MCF 10A (cell line): ENCODE results near the gene HIPK1. TPM values are rescaled to one million over a fixed set of nuclear protein-coding genes. Genes with fewer than 3 reads are reported as not detected.

Experiments
- BruUV-seq: library from RNA; stranded (reverse); fragments of 400-500 nt; replicated peaks from 2 replicates; lab custom pipeline; 2021; lab: Mats Ljungman, UMichigan
- CTCF ChIA-PET: fragments of 300-600 bp; sonication (Branson Sonifier 250); formaldehyde crosslinking; extraction: SDS; loops from one replicate; lab custom pipeline; 2021; ENCODE audit warnings: antibody characterized with exemption, inconsistent platforms; lab: Yijun Ruan, JAX
- POLR2A ChIA-PET: fragments of 300-600, 350-650 bp; sonication (Branson Sonifier 250); formaldehyde crosslinking; extraction: SDS; loops from one replicate; lab custom pipeline; 2020; ENCODE audit warnings: antibody characterized with exemption, inconsistent platforms; lab: Yijun Ruan, JAX
- DNase-seq: peaks from one replicate; pipeline ENCODE4 v3.0.0-alpha.2; 2018; ENCODE audit not compliant: unreplicated experiment
- H3K27ac Mint-ChIP-seq: one replicate; pipeline ENCODE4 v1.8.0; 2022; ENCODE audit warnings: mild to moderate bottlenecking, low read depth, mixed read lengths; ENCODE audit not compliant: unreplicated experiment
- H3K27me3 Mint-ChIP-seq: one replicate; pipeline ENCODE4 v1.8.0; 2022; ENCODE audit warnings: mixed read lengths; ENCODE audit not compliant: insufficient read depth, unreplicated experiment
- H3K36me3 Mint-ChIP-seq: one replicate; pipeline ENCODE4 v1.8.0; 2022; ENCODE audit warnings: mild to moderate bottlenecking, moderate library complexity, mixed read lengths; ENCODE audit not compliant: insufficient read depth, unreplicated experiment
- H3K4me1 Mint-ChIP-seq: one replicate; pipeline ENCODE4 v1.8.0; 2022; ENCODE audit warnings: mixed read lengths; ENCODE audit not compliant: insufficient read depth, unreplicated experiment
- H3K4me3 Mint-ChIP-seq: one replicate; pipeline ENCODE4 v1.8.0; 2022; ENCODE audit warnings: mild to moderate bottlenecking, moderate library complexity, mixed read lengths; ENCODE audit not compliant: unreplicated experiment
- H3K9me3 Mint-ChIP-seq: one replicate; pipeline ENCODE4 v1.8.0; 2022; ENCODE audit warnings: mixed read lengths; ENCODE audit not compliant: unreplicated experiment
- intact Hi-C: fragments of 100-400 bp; cut with micrococcal nuclease; formaldehyde crosslinking; loops from 2 replicates; pipeline ENCODE4 v1.14.1; 2022
- total RNA-seq: library from RNA; stranded (reverse); gene quantifications from 2 replicates; pipeline ENCODE4 v1.2.3, GENCODE V29; 2022
- TF ChIP-seq, protein P1 (sequence below): fragments of 200-600 bp; IDR thresholded peaks from one replicate; pipeline ENCODE4 v1.8.0; 2022; ENCODE audit warnings: antibody characterized with exemption, mild to moderate bottlenecking; ENCODE audit not compliant: unreplicated experiment

The HIPK1 gene
- total RNA-seq, 1 experiment from 2014 or later, result 46.7 TPM

DNA sequence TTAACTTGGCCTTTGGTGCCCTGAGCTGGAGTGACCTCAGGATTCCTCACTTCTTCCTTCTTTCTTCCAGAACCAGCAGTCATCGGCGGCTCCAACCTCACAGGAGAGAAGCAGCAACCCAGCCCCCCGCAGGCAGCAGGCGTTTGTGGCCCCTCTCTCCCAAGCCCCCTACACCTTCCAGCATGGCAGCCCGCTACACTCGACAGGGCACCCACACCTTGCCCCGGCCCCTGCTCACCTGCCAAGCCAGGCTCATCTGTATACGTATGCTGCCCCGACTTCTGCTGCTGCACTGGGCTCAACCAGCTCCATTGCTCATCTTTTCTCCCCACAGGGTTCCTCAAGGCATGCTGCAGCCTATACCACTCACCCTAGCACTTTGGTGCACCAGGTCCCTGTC is 43.8 kb downstream of the HIPK1 start:
- no TSS peak for BruUV-seq
- no peaks in the 10 kb centered on the region for H3K27me3 Mint-ChIP-seq
- TF ChIP-seq, protein P1, sequence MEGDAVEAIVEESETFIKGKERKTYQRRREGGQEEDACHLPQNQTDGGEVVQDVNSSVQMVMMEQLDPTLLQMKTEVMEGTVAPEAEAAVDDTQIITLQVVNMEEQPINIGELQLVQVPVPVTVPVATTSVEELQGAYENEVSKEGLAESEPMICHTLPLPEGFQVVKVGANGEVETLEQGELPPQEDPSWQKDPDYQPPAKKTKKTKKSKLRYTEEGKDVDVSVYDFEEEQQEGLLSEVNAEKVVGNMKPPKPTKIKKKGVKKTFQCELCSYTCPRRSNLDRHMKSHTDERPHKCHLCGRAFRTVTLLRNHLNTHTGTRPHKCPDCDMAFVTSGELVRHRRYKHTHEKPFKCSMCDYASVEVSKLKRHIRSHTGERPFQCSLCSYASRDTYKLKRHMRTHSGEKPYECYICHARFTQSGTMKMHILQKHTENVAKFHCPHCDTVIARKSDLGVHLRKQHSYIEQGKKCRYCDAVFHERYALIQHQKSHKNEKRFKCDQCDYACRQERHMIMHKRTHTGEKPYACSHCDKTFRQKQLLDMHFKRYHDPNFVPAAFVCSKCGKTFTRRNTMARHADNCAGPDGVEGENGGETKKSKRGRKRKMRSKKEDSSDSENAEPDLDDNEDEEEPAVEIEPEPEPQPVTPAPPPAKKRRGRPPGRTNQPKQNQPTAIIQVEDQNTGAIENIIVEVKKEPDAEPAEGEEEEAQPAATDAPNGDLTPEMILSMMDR, result no peak
- H3K36me3 Mint-ChIP-seq, result peaks cover 68% of the 10 kb centered on the region
- CTCF ChIA-PET, result interaction anchor here (1.3 to 1.4 kb wide), 3 partner anchors 19 to 374 kb away, joined by 3 to 6 read pairs (median 3); no protein-coding TSS in a partner anchor
- H3K4me3 Mint-ChIP-seq, result no peak overlapping the region
- H3K4me1 Mint-ChIP-seq, result no peaks in the 10 kb centered on the region
- no peak overlapping the region for H3K27ac Mint-ChIP-seq
- POLR2A ChIA-PET, result no interaction called here
- no peak for DNase-seq
- no peaks in the 10 kb centered on the region for H3K9me3 Mint-ChIP-seq
- intact Hi-C loops, result loop anchor here (10.0 kb wide), 1 partner anchor 138 kb away; no protein-coding TSS in a partner anchor

DNA sequence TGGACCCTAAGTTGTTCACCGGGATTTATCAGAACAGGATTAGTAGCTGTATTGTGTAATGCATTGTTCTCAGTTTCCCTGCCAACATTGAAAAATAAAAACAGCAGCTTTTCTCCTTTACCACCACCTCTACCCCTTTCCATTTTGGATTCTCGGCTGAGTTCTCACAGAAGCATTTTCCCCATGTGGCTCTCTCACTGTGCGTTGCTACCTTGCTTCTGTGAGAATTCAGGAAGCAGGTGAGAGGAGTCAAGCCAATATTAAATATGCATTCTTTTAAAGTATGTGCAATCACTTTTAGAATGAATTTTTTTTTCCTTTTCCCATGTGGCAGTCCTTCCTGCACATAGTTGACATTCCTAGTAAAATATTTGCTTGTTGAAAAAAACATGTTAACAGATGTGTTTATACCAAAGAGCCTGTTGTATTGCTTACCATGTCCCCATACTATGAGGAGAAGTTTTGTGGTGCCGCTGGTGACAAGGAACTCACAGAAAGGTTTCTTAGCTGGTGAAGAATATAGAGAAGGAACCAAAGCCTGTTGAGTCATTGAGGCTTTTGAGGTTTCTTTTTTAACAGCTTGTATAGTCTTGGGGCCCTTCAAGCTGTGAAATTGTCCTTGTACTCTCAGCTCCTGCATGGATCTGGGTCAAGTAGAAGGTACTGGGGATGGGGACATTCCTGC is 46.2 kb downstream of the HIPK1 start:
- intact Hi-C loops, result loop anchor here (10.0 kb wide), 1 partner anchor 141 kb away; no protein-coding TSS in a partner anchor
- no TSS peak for BruUV-seq
- Mint-ChIP-seq H3K36me3 (peaks cover 45% of the 10 kb centered on the region), H3K4me3 (no peak overlapping the region), H3K27ac (no peak overlapping the region), H3K4me1 (peaks cover 6% of the 10 kb centered on the region), H3K27me3 (no peaks in the 10 kb centered on the region), H3K9me3 (no peaks in the 10 kb centered on the region)
- DNase-seq, result no peak
- ChIA-PET CTCF (interaction anchor here (0.5 to 12.1 kb wide), 6 partner anchors 11 to 644 kb away, joined by 3 to 176 read pairs (median 4); no protein-coding TSS in a partner anchor), POLR2A (interaction anchor here (0.6 kb wide), 1 partner anchor 1601 kb away, joined by 3 read pairs; no protein-coding TSS in a partner anchor)
- TF ChIP-seq, protein P1, result no peak

DNA sequence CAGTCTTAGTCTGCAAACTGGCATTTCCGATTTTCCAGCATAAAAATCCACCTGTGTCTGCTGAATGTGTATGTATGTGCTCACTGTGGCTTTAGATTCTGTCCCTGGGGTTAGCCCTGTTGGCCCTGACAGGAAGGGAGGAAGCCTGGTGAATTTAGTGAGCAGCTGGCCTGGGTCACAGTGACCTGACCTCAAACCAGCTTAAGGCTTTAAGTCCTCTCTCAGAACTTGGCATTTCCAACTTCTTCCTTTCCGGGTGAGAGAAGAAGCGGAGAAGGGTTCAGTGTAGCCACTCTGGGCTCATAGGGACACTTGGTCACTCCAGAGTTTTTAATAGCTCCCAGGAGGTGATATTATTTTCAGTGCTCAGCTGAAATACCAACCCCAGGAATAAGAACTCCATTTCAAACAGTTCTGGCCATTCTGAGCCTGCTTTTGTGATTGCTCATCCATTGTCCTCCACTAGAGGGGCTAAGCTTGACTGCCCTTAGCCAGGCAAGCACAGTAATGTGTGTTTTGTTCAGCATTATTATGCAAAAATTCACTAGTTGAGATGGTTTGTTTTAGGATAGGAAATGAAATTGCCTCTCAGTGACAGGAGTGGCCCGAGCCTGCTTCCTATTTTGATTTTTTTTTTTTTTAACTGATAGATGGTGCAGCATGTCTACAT is 47.6 kb downstream of the HIPK1 start:
- peaks cover 35% of the 10 kb centered on the region for H3K36me3 Mint-ChIP-seq
- no peaks in the 10 kb centered on the region for H3K27me3 Mint-ChIP-seq
- CTCF ChIA-PET, result interaction anchor here (0.6 to 12.1 kb wide), 12 partner anchors 13 to 981 kb away, joined by 3 to 176 read pairs (median 6); no protein-coding TSS in a partner anchor
- no peak for DNase-seq
- POLR2A ChIA-PET, result interaction anchor here (0.9 to 2.2 kb wide), 2 partner anchors 73 to 306 kb away, joined by 3 to 9 read pairs; no protein-coding TSS in a partner anchor
- BruUV-seq, result no TSS peak
- intact Hi-C loops, result loop anchor here (10.0 kb wide), 1 partner anchor 142 kb away; no protein-coding TSS in a partner anchor
- TF ChIP-seq, protein P1, result no peak
- H3K27ac Mint-ChIP-seq, result no peak overlapping the region
- H3K4me3 Mint-ChIP-seq, result no peak overlapping the region
- peaks cover 10% of the 10 kb centered on the region for H3K4me1 Mint-ChIP-seq
- no peaks in the 10 kb centered on the region for H3K9me3 Mint-ChIP-seq

DNA sequence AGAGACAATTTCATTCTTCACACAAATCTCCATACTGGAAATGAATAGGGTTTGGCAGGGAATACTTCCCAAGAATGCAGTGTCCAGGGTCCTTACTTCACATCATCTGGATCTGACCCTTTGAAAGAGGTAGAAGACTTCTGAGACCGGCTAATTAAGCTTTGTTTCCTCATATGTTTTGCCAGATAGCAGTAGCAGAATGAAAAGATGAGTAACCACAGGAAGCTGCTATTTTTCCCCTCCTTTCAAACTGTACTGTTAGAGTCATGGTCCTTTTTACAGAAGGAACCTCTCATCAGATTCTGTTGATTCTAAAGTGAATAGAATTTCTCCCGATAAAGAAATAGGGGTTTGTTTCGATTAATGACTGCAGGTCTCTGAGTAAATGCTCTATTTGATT is 48.8 kb downstream of the HIPK1 start:
- CTCF ChIA-PET, result interaction anchor here (0.6 to 12.1 kb wide), 19 partner anchors 12 to 720 kb away, joined by 3 to 176 read pairs (median 5); no protein-coding TSS in a partner anchor
- intact Hi-C loops, result loop anchor here (1.0 to 10.0 kb wide), 6 partner anchors 115 to 368 kb away; no protein-coding TSS in a partner anchor
- Mint-ChIP-seq H3K27ac (no peak overlapping the region), H3K36me3 (peaks cover 24% of the 10 kb centered on the region), H3K4me3 (no peak overlapping the region), H3K4me1 (peaks cover 21% of the 10 kb centered on the region), H3K9me3 (no peaks in the 10 kb centered on the region), H3K27me3 (no peaks in the 10 kb centered on the region)
- no peak for DNase-seq
- POLR2A ChIA-PET, result interaction anchor here (2.2 kb wide), 1 partner anchor 305 kb away, joined by 9 read pairs; no protein-coding TSS in a partner anchor
- BruUV-seq, result no TSS peak
- TF ChIP-seq, protein P1, result no peak
